OCI-LY3 (cell line): ENCODE data around the gene PTPRH.

Experiments used
- EZH2phosphoT487 ChIP-seq: fragments of 200-600 bp; shearing (Covaris generic); IDR thresholded peaks from 2 replicates; pipeline ENCODE4 v1.6.1; 2018; ENCODE audit warnings: antibody characterized with exemption, mixed run types, low read depth
- TF ChIP-seq, protein P1 (sequence below): fragments of 200-600, 300-600 bp; sonication (generic); IDR thresholded peaks from 2 replicates; pipeline ENCODE4 v1.5.1; 2014; ENCODE audit warnings: antibody characterized with exemption, low read length, low read depth

DNA sequence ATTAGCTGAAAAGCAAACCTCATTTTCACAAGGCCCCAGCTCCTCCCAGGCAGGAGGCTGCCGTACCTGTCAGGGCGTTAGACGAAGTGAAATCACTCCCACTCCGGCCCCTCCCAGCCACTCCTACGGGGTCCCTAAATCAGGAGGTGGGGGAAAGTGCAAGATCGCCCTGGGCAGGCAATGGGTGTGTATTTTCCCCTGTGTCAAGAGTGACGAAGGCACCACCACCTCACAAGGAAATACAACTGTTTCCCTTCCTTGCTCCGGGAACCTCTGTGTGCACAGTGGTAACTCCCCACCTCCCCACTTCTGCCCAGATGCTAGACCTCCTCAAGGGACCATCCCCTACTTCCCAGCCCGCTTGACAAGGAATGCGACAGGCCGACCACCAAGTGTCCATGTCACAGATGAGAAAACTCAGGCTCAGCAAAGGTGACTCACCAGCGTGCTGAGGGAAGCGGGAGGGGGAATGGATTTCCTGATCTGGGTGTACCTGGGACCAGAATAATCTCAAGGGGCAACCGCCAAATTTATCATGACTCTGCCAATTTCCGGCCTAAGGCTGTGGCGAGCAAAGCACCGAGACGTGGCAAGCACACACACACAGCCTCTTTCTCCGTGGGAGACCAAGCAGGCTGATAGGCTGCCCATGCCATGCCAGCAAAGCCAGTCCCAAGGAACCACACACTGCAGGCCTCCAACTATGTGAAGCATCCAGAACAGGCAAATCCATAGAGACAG, 42.2 kb upstream of the PTPRH start:
- TF ChIP-seq, protein P1, sequence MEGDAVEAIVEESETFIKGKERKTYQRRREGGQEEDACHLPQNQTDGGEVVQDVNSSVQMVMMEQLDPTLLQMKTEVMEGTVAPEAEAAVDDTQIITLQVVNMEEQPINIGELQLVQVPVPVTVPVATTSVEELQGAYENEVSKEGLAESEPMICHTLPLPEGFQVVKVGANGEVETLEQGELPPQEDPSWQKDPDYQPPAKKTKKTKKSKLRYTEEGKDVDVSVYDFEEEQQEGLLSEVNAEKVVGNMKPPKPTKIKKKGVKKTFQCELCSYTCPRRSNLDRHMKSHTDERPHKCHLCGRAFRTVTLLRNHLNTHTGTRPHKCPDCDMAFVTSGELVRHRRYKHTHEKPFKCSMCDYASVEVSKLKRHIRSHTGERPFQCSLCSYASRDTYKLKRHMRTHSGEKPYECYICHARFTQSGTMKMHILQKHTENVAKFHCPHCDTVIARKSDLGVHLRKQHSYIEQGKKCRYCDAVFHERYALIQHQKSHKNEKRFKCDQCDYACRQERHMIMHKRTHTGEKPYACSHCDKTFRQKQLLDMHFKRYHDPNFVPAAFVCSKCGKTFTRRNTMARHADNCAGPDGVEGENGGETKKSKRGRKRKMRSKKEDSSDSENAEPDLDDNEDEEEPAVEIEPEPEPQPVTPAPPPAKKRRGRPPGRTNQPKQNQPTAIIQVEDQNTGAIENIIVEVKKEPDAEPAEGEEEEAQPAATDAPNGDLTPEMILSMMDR: no peak
- no peak for TF ChIP-seq EZH2phosphoT487
